Mucosa of descending colon (tissue), 3 donors: ENCODE measurements around the gene PTGS1. TPM values are rescaled to one million over a fixed set of nuclear protein-coding genes. Genes with fewer than 3 reads are reported as not detected.
A peak's percentile ranks its signal among the peaks of the same experiment; 100 is the strongest.

Experiments used
- ATAC-seq: fragments of 200-7000 bp; cut with Tn5 transposase; one replicate; pipeline ENCODE4 v1.9.1; 2020; ENCODE audit warnings: mild to moderate bottlenecking, moderate library complexity
- DNase-seq, 3 donors: peaks; one replicate each; pipeline ENCODE4 v3.0.0-alpha.2; 2020
- H3K36me3 ChIP-seq: fragments of 200-600 bp; one replicate; pipeline ENCODE4 v1.8.0; 2021; ENCODE audit warnings: low read depth, mild to moderate bottlenecking
- H3K4me1 ChIP-seq: fragments of 200-600 bp; one replicate; pipeline ENCODE4 v1.8.0; 2021; ENCODE audit warnings: low read depth, mild to moderate bottlenecking
- H3K4me3 ChIP-seq: fragments of 200-600 bp; one replicate; pipeline ENCODE4 v1.8.0; 2021; ENCODE audit warnings: mild to moderate bottlenecking
- H3K9me3 ChIP-seq: fragments of 200-600 bp; one replicate; pipeline ENCODE4 v1.8.0; 2021; ENCODE audit warnings: mild to moderate bottlenecking
- intact Hi-C, 2 donors: fragments of 100-400 bp; cut with DNase I in 1 of 2; cut with micrococcal nuclease in 1 of 2; formaldehyde crosslinking; loops; one replicate each; pipeline versions ENCODE4 v1.11.0 to v1.11.1; 2022; cut with DNase I, micrococcal nuclease
- total RNA-seq, 3 donors: library from RNA; stranded (reverse); fragmentation: NEBNext Ultra II Directional in 2 of 3; extraction: Animal tissue kit (Norgen Biotek cat#: 25700) in 2 of 3; gene quantifications; one replicate each; pipeline versions ENCODE4 v1.2.1 to v1.2.4, GENCODE V29; 2021 to 2023
- TF ChIP-seq, protein P1 (sequence below): fragments of 200-600 bp; IDR thresholded peaks from one replicate; pipeline ENCODE4 v1.8.0; 2022; ENCODE audit warnings: antibody characterized with exemption, mild to moderate bottlenecking
- donor health status: DM: no; HTN: no; CAD: no; lungs with moderate emphysema.
- donor health status: DM: no; HTN: no; CAD: no.
- donor health status: DM: no; HTN: yes; CAD: no.

PTGS1 gene
- total RNA-seq, 3 donors from 2014 or later, result 8.8 to 192 (median 15.3) TPM

DNA sequence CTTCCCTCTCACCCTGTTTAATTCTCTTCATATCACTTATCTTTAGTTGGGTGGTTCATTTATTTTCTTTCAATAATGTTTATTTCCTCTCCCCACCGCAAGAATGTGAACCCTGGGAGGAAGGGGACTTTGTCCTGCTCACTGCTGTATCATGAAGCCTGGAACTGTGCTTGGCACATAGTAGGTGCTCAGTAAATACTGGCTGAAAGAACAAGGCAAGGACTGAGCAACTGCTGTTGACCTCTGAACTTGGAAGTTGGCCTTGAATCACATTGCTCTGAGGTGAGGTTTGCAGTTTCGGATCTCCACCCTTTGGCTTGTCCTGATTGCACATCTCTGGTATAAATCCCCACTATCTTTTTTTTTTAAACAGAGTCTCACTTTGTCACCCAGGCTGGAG lies 22.0 kb upstream of the PTGS1 start:
- H3K4me1 ChIP-seq, result peaks cover 14% of the 10 kb centered on the region
- no peak for DNase-seq
- ATAC-seq, result peak; percentile 4
- TF ChIP-seq, protein P1, sequence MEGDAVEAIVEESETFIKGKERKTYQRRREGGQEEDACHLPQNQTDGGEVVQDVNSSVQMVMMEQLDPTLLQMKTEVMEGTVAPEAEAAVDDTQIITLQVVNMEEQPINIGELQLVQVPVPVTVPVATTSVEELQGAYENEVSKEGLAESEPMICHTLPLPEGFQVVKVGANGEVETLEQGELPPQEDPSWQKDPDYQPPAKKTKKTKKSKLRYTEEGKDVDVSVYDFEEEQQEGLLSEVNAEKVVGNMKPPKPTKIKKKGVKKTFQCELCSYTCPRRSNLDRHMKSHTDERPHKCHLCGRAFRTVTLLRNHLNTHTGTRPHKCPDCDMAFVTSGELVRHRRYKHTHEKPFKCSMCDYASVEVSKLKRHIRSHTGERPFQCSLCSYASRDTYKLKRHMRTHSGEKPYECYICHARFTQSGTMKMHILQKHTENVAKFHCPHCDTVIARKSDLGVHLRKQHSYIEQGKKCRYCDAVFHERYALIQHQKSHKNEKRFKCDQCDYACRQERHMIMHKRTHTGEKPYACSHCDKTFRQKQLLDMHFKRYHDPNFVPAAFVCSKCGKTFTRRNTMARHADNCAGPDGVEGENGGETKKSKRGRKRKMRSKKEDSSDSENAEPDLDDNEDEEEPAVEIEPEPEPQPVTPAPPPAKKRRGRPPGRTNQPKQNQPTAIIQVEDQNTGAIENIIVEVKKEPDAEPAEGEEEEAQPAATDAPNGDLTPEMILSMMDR, result no peak
- intact Hi-C loops, result no loop called here
- no peak overlapping the region for H3K4me3 ChIP-seq
- no peaks in the 10 kb centered on the region for H3K9me3 ChIP-seq
- H3K36me3 ChIP-seq, result no peaks in the 10 kb centered on the region

DNA sequence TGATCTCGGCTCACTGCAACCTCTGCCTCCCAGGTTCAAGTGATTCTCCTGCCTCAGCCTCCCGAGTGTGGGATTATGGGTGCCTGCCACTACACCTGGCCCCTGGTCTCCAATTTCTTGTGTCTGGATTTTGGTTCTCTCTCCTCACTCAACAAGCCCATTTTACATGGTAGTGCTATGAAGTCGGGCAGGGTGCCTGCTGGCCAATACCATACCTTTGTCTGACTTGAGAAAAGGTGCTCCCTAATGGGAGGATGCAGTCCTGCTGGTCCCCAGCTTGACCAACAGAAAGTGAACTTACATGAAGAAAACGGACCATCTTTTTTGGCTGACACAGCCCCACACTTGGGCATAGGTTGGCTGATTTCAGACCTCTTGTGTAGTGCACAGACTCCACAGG lies 21.6 kb upstream of the PTGS1 start:
- TF ChIP-seq, protein P1, result no peak
- DNase-seq, result no peak

DNA sequence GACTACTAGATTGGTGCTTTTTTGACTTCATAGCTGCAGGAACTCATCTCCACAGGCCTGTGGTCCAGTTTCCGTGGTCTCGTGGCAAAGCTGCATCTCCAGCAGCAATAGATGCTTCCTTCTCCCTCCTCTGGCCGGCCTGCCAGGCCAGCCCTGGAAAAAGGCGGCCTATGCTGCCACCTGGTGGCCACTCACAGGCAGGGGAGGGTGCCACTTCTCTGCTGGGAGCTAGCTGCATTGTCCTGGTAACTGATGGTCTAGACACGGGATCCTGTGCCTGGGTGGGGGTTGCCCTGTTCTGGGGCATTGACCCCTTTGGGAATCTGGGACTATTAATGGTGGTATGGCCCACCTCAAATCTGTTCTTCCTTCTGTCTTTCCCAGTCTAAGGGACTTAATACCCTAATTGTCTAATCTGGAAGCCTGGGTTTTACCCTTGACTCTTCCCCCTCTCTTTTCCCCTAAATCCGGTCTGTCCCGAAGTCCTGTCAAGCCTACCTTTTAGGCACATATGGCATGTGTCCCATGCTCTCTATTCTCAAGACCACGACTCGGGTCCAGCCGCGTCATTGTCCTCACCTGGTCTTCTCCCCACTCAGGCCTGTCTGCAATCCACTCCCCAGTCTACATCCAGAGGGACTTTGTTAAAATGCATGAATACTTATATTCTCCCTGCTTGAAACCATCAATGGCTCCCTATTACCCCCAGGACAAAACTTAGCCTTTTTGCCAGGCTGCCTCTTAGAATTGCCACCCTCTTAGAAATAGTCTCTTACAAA lies 20.1 kb upstream of the PTGS1 start:
- H3K4me1 ChIP-seq, result peaks cover 14% of the 10 kb centered on the region
- no peaks in the 10 kb centered on the region for H3K36me3 ChIP-seq
- ATAC-seq (peak; percentile 82), DNase-seq (peak; percentile 79 to 91 (median 84))
- H3K4me3 ChIP-seq, result no peak overlapping the region
- intact Hi-C loops, result loop anchor here (1.0 to 10.0 kb wide), 3 partner anchors 225 to 256 kb away; partner anchors contain the start of gene TTLL11 (in 1 of the 2)
- H3K9me3 ChIP-seq, result no peaks in the 10 kb centered on the region
- TF ChIP-seq, protein P1, result peak; percentile 92

More for the DNA sequence above, 21.6 kb upstream of the PTGS1 start:
- intact Hi-C loops, result no loop called here
- Histone ChIP-seq H3K4me3 (no peak overlapping the region), H3K4me1 (peaks cover 14% of the 10 kb centered on the region), H3K36me3 (no peaks in the 10 kb centered on the region), H3K9me3 (no peaks in the 10 kb centered on the region)
- ATAC-seq, result no peak

DNA sequence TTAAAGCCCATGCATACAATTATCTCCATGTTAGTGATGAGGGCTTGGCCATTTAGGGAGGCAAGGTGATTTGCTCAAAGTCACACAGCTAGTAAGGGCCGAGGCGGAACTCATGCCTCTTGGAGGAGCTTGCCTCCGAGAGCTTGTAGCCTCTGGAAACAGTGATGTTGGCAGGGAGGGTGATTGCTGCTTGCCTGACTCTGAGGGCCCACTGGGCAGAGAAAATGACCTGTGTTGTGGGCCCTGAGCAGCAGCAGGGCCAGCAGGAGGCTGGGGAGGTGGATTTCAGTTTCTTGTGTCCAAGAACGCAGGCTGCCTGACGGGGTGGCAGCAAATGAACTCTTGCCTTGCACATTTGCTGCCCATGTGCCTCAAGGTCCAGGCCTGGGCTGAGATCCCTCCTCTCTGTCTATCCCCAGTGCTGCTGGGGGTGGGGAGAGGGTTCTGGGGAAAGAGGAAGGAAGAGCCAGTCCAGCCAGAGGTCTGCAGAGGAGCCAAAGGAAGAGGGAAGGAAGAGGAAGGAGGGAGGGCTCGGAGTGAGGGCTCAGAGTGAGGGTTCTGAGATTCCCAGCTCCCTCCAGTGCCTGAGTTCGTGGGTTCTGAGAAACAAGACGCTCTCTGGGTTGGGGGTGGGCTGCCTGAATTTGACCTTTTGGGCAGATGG lies 16.2 kb upstream of the PTGS1 start:
- Histone ChIP-seq H3K36me3 (no peaks in the 10 kb centered on the region), H3K4me3 (no peak overlapping the region), H3K9me3 (no peaks in the 10 kb centered on the region), H3K4me1 (no peaks in the 10 kb centered on the region)
- no peak for DNase-seq
- TF ChIP-seq, protein P1, result no peak
- peak; percentile 14 for ATAC-seq
- intact Hi-C loops, result loop anchor here in 1 of 2 donors (10.0 kb wide), 1 partner anchor 260 kb away; the partner anchor contains the start of gene TTLL11

DNA sequence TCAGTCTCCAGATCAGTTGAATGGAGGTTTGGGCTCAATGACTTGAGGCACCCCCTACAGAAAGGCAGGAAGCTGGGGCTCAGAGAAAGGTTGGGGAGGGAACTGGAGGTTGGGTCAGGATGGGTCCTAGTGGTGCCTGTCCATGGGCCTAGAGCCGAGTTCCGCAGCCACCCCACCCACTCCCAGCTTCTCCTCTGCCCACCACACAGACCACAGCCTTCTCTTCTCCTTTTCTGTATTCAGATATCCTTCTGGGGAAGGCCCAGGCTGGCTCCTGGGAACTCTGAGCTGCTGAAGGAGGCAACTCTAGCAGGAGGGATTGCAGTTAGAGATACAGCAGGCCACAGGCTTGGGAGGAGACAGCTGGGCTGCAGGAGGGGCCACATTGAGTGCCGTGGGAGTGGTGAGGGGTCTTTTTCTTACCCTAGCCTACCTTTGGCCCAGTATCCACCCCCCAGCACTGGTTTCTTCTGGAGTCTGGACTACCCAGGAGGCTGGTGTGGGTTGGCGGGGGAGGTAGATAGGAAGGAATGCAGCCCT lies 15.4 kb upstream of the PTGS1 start:
- DNase-seq, result no peak
- no peak for ATAC-seq
- TF ChIP-seq, protein P1, result no peak
- intact Hi-C loops, result loop anchor here in 1 of 2 donors (10.0 kb wide), 1 partner anchor 261 kb away; the partner anchor contains the start of gene TTLL11
- H3K4me3 ChIP-seq, result no peak overlapping the region
- H3K36me3 ChIP-seq, result no peaks in the 10 kb centered on the region
- no peaks in the 10 kb centered on the region for H3K9me3 ChIP-seq
- H3K4me1 ChIP-seq, result no peaks in the 10 kb centered on the region
